Measurements from ENCODE around the gene FNDC3B.

FNDC3B gene

GRCh38 chr3:172447611-172448579 lies 408.5 kb downstream of the FNDC3B start, which contains the start of gene GHSR:
Gene GHSR, minus strand, starts transcription at chr3:172448456. Its CDS starts 43 bp downstream, at chr3:172448413.
- DNase-seq: no peak

DNA sequence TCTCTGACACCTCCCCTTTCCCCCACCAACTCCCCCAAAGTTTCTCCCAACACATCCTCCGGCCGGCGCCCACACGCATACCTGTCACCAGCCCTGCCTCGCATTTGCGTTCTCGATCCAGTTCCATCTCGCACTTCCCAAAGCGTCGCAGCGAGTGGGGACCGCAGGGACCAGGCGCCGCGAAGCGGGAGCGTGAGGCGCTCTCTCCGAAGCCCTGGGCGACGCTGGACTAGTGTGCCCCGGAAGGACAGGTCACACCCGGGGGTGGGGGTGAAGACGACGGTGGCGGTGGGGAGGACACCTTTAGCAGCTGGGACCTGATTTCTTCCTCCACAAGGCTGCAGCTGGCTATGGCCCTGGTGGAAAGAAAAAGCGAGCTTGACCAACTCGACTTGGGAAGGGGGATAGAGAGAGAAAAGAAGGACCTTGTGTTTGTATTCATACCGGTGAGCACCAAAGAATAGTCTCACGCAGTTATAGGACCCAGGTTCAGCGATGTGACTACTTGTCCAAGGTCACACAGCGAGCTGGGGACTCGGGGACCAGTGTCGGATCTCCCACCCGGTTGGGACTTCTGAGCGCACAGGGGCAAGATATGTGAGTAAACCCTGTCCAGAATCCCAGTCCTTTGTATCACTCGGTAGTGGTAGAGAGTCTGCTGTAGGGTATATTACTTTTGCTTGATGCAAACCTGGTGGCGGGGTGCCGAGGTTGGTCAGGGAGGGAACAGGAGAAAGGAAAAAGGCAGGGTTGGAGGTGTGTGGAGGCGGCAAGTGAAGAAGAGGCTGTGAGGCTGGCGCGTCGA lies 409.5 kb downstream of the FNDC3B start:
- DNase-seq: no peak

DNA sequence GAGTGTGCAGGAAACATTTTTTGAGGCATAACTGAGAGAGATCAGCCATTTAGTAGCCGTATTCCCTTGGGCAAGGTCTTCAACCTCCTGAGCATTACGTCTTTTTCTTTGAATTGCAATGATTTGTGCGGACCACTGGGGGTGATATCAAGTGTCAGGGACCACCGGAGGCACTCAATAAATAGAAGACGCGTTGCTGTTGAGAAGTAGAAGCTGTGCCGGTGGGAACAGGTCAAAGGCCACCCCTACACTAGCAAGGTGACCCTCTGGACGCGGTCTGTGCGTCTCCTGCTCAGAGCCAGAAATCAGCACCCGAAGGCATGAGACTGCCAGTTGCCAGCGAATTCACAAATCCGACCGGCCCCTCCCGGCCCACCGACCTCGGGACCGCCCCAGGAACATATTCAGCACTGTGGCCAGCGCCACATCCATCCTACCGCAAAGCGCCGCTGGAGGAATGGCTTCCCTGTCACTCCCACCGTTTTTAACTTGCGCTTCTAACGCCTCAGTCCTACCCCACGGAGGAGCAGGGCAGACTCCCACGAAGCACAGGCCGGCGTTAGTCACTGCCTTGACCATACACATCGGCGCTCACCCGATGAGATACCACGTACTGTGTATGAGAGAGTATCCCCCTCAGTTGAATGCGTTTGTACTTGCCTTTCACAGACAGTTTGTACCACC lies 410.2 kb downstream of the FNDC3B start:
- DNase-seq: no peak

Data from CD4-positive, alpha-beta T cell treated with Interleukin-15 for 1 hour (primary cell).